Measurements from ENCODE around the gene KIF3A.
"Not testable (repeated sequence)": the region's sequence is repeated elsewhere in the genome, so short reads cannot be mapped to it uniquely, and the experiment has no call there.

Gene KIF3A

GRCh38 chr5:132691755-132692631, 45.4 kb downstream of the KIF3A start:
- H3K9ac ChIP-seq (ENCODE audit: low read length in 5 of 5); H3K36me3 ChIP-seq (ENCODE audit: control insufficient read depth in 5 of 5, insufficient read depth in 5 of 5, low read length in 5 of 5); H3K27me3 ChIP-seq (ENCODE audit: control insufficient read depth in 5 of 5, insufficient read depth in 4 of 5, low read length in 5 of 5); H3K4me3 ChIP-seq (ENCODE audit: low read depth in 1 of 5, low read length in 5 of 5); H3K4me1 ChIP-seq (ENCODE audit: control insufficient read depth in 5 of 5, insufficient read depth in 5 of 5, low read length in 5 of 5); H3K27ac ChIP-seq (ENCODE audit: low read depth, low read length); H3K9me3 ChIP-seq (ENCODE audit: control insufficient read depth in 5 of 5, low read length in 5 of 5): not testable (repeated sequence)

- Histone ChIP-seq H3K9ac (ENCODE audit: low read length in 5 of 5) (no peak overlapping the region), H3K4me3 (ENCODE audit: low read depth in 1 of 5, low read length in 5 of 5) (no peak overlapping the region), H3K36me3 (ENCODE audit: control insufficient read depth in 5 of 5, insufficient read depth in 5 of 5, low read length in 5 of 5) (no peaks in the 10 kb centered on the region), H3K27ac (ENCODE audit: low read depth, low read length) (no peak overlapping the region), H3K9me3 (ENCODE audit: control insufficient read depth in 5 of 5, low read length in 5 of 5) (no peaks in the 10 kb centered on the region), H3K27me3 (ENCODE audit: control insufficient read depth in 5 of 5, insufficient read depth in 4 of 5, low read length in 5 of 5) (no peaks in the 10 kb centered on the region), H3K4me1 (ENCODE audit: control insufficient read depth in 5 of 5, insufficient read depth in 5 of 5, low read length in 5 of 5) (no peaks in the 10 kb centered on the region)
These were observed 47.2 kb downstream of the KIF3A start for GRCh38 chr5:132690156-132690555.

- Histone ChIP-seq H3K27ac (ENCODE audit: low read depth, low read length) (no peak overlapping the region), H3K9me3 (ENCODE audit: control insufficient read depth in 5 of 5, low read length in 5 of 5) (no peaks in the 10 kb centered on the region), H3K4me3 (ENCODE audit: low read depth in 1 of 5, low read length in 5 of 5) (no peak overlapping the region), H3K4me1 (ENCODE audit: control insufficient read depth in 5 of 5, insufficient read depth in 5 of 5, low read length in 5 of 5) (no peaks in the 10 kb centered on the region), H3K9ac (ENCODE audit: low read length in 5 of 5) (no peak overlapping the region), H3K36me3 (ENCODE audit: control insufficient read depth in 5 of 5, insufficient read depth in 5 of 5, low read length in 5 of 5) (no peaks in the 10 kb centered on the region), H3K27me3 (ENCODE audit: control insufficient read depth in 5 of 5, insufficient read depth in 4 of 5, low read length in 5 of 5) (no peaks in the 10 kb centered on the region)
These were observed 47.8 kb downstream of the KIF3A start for GRCh38 chr5:132689513-132689912.

- Histone ChIP-seq H3K9ac (ENCODE audit: low read length in 5 of 5) (no peak overlapping the region), H3K4me1 (ENCODE audit: control insufficient read depth in 5 of 5, insufficient read depth in 5 of 5, low read length in 5 of 5) (no peaks in the 10 kb centered on the region), H3K4me3 (ENCODE audit: low read depth in 1 of 5, low read length in 5 of 5) (no peak overlapping the region), H3K27ac (ENCODE audit: low read depth, low read length) (no peak overlapping the region), H3K36me3 (ENCODE audit: control insufficient read depth in 5 of 5, insufficient read depth in 5 of 5, low read length in 5 of 5) (no peaks in the 10 kb centered on the region), H3K27me3 (ENCODE audit: control insufficient read depth in 5 of 5, insufficient read depth in 4 of 5, low read length in 5 of 5) (no peaks in the 10 kb centered on the region), H3K9me3 (ENCODE audit: control insufficient read depth in 5 of 5, low read length in 5 of 5) (no peaks in the 10 kb centered on the region)
These were observed 48.6 kb downstream of the KIF3A start for GRCh38 chr5:132688536-132689339.

GRCh38 chr5:132687995-132688394, 49.4 kb downstream of the KIF3A start:
- Histone ChIP-seq H3K4me3 (ENCODE audit: low read depth in 1 of 5, low read length in 5 of 5) (no peak overlapping the region), H3K36me3 (ENCODE audit: control insufficient read depth in 5 of 5, insufficient read depth in 5 of 5, low read length in 5 of 5) (no peaks in the 10 kb centered on the region), H3K9me3 (ENCODE audit: control insufficient read depth in 5 of 5, low read length in 5 of 5) (no peaks in the 10 kb centered on the region), H3K27ac (ENCODE audit: low read depth, low read length) (no peak overlapping the region), H3K4me1 (ENCODE audit: control insufficient read depth in 5 of 5, insufficient read depth in 5 of 5, low read length in 5 of 5) (no peaks in the 10 kb centered on the region), H3K27me3 (ENCODE audit: control insufficient read depth in 5 of 5, insufficient read depth in 4 of 5, low read length in 5 of 5) (no peaks in the 10 kb centered on the region), H3K9ac (ENCODE audit: low read length in 5 of 5) (no peak overlapping the region)

- H3K36me3 ChIP-seq (ENCODE audit: control insufficient read depth in 5 of 5, insufficient read depth in 5 of 5, low read length in 5 of 5) = no peaks in the 10 kb centered on the region
- H3K9ac ChIP-seq (ENCODE audit: low read length in 5 of 5) = no peak overlapping the region
- H3K27ac ChIP-seq (ENCODE audit: low read depth, low read length) = no peak overlapping the region
- H3K9me3 ChIP-seq (ENCODE audit: control insufficient read depth in 5 of 5, low read length in 5 of 5) = no peaks in the 10 kb centered on the region
- no peaks in the 10 kb centered on the region for H3K4me1 ChIP-seq (ENCODE audit: control insufficient read depth in 5 of 5, insufficient read depth in 5 of 5, low read length in 5 of 5)
- H3K4me3 ChIP-seq (ENCODE audit: low read depth in 1 of 5, low read length in 5 of 5) = no peak overlapping the region
- H3K27me3 ChIP-seq (ENCODE audit: control insufficient read depth in 5 of 5, insufficient read depth in 4 of 5, low read length in 5 of 5) = no peaks in the 10 kb centered on the region
These were observed 51.2 kb downstream of the KIF3A start for GRCh38 chr5:132686193-132686592.

- Histone ChIP-seq H3K9ac (ENCODE audit: low read length in 5 of 5) (no peak overlapping the region), H3K4me1 (ENCODE audit: control insufficient read depth in 5 of 5, insufficient read depth in 5 of 5, low read length in 5 of 5) (no peaks in the 10 kb centered on the region), H3K36me3 (ENCODE audit: control insufficient read depth in 5 of 5, insufficient read depth in 5 of 5, low read length in 5 of 5) (no peaks in the 10 kb centered on the region), H3K9me3 (ENCODE audit: control insufficient read depth in 5 of 5, low read length in 5 of 5) (no peaks in the 10 kb centered on the region), H3K4me3 (ENCODE audit: low read depth in 1 of 5, low read length in 5 of 5) (no peak overlapping the region), H3K27ac (ENCODE audit: low read depth, low read length) (no peak overlapping the region), H3K27me3 (ENCODE audit: control insufficient read depth in 5 of 5, insufficient read depth in 4 of 5, low read length in 5 of 5) (no peaks in the 10 kb centered on the region)
These were observed 52.2 kb downstream of the KIF3A start for GRCh38 chr5:132684922-132685720.

GRCh38 chr5:132684491-132684890, 52.9 kb downstream of the KIF3A start:
- no peaks in the 10 kb centered on the region for H3K9me3 ChIP-seq (ENCODE audit: control insufficient read depth in 5 of 5, low read length in 5 of 5)

GRCh38 chr5:132681983-132682382, 55.4 kb downstream of the KIF3A start:
- Histone ChIP-seq H3K9ac (ENCODE audit: low read length in 5 of 5) (no peak overlapping the region), H3K27me3 (ENCODE audit: control insufficient read depth in 5 of 5, insufficient read depth in 4 of 5, low read length in 5 of 5) (no peaks in the 10 kb centered on the region), H3K36me3 (ENCODE audit: control insufficient read depth in 5 of 5, insufficient read depth in 5 of 5, low read length in 5 of 5) (no peaks in the 10 kb centered on the region), H3K4me1 (ENCODE audit: control insufficient read depth in 5 of 5, insufficient read depth in 5 of 5, low read length in 5 of 5) (peaks cover 0 to 7% (median 3%) of the 10 kb centered on the region in 5 donors), H3K9me3 (ENCODE audit: control insufficient read depth in 5 of 5, low read length in 5 of 5) (no peaks in the 10 kb centered on the region), H3K4me3 (ENCODE audit: low read depth in 1 of 5, low read length in 5 of 5) (no peak overlapping the region), H3K27ac (ENCODE audit: low read depth, low read length) (no peak overlapping the region)

More at GRCh38 chr5:132684491-132684890, 52.9 kb downstream of the KIF3A start:
- Histone ChIP-seq H3K27me3 (ENCODE audit: control insufficient read depth in 5 of 5, insufficient read depth in 4 of 5, low read length in 5 of 5) (no peaks in the 10 kb centered on the region), H3K9ac (ENCODE audit: low read length in 5 of 5) (no peak overlapping the region), H3K27ac (ENCODE audit: low read depth, low read length) (no peak overlapping the region), H3K36me3 (ENCODE audit: control insufficient read depth in 5 of 5, insufficient read depth in 5 of 5, low read length in 5 of 5) (no peaks in the 10 kb centered on the region), H3K4me1 (ENCODE audit: control insufficient read depth in 5 of 5, insufficient read depth in 5 of 5, low read length in 5 of 5) (no peaks in the 10 kb centered on the region), H3K4me3 (ENCODE audit: low read depth in 1 of 5, low read length in 5 of 5) (no peak overlapping the region)
